ENCODE measurements around the gene ZNF718. TPM values are rescaled to one million over a fixed set of nuclear protein-coding genes. Genes with fewer than 3 reads are reported as not detected.
A peak's percentile ranks its signal among the peaks of the same experiment; 100 is the strongest.

The ZNF718 gene
- total and polyA plus RNA-seq, 8 donors: 0.58 to 18.2 (median 2.1) TPM

GRCh38 chr4:99863-100262 is 24.4 kb upstream of the ZNF718 start:
- peaks cover 34 to 99% (median 88%) of the 10 kb centered on the region in 4 donors for H3K9me3 ChIP-seq
- H3K4me1 ChIP-seq: no peaks in the 10 kb centered on the region
- H3K27ac ChIP-seq: no peak overlapping the region
- no peak overlapping the region for H3K4me3 ChIP-seq
- intact Hi-C loops (cut with DNase I; ENCODE audit: low total_unique reads): no loop called here
- no peak for DNase-seq
- TF ChIP-seq EP300 (IDR thresholded peaks at IDR 0.05): no peak
- TF ChIP-seq POLR2AphosphoS5 (IDR thresholded peaks at IDR 0.05): no peak
- TF ChIP-seq CTCF (IDR thresholded peaks at IDR 0.05): no peak
- TF ChIP-seq POLR2A (IDR thresholded peaks at IDR 0.05): no peak
- WGBS, 5 donors: 84 to 90% (median 85%) methylated on average over 5 of the region's 5 CpGs
- peaks cover 0 to 5% (median 0%) of the 10 kb centered on the region in 4 donors for H3K36me3 ChIP-seq
- H3K27me3 ChIP-seq: no peaks in the 10 kb centered on the region

GRCh38 chr4:107083-107443 is 17.2 kb upstream of the ZNF718 start:
- intact Hi-C loops (cut with DNase I; ENCODE audit: low total_unique reads): no loop called here

GRCh38 chr4:107444-108429 is 16.6 kb upstream of the ZNF718 start:
- peaks cover 14 to 57% (median 45%) of the 10 kb centered on the region in 3 donors for H3K27me3 ChIP-seq
- intact Hi-C loops (cut with DNase I; ENCODE audit: low total_unique reads): no loop called here
- peaks cover 19 to 99% (median 85%) of the 10 kb centered on the region in 4 donors for H3K9me3 ChIP-seq
- peak overlapping the region; percentile 31 to 40 (median 36) for H3K4me3 ChIP-seq
- no peak overlapping the region for H3K27ac ChIP-seq
- H3K4me1 ChIP-seq: peaks cover 0 to 15% (median 5%) of the 10 kb centered on the region in 4 donors
- WGBS, 5 donors: 7 to 13% (median 11%) methylated on average over 34 to 91 of the region's 91 CpGs
- peaks cover 0 to 17% (median 0%) of the 10 kb centered on the region in 4 donors for H3K36me3 ChIP-seq
- TF ChIP-seq CTCF (IDR thresholded peaks at IDR 0.05): no peak
- TF ChIP-seq POLR2AphosphoS5 (IDR thresholded peaks at IDR 0.05): no peak
- TF ChIP-seq POLR2A (IDR thresholded peaks at IDR 0.05): no peak
- no peak for TF ChIP-seq EP300 (IDR thresholded peaks at IDR 0.05)
- DNase-seq: peak in 1 of 2 donors; percentile 32

More at GRCh38 chr4:107083-107443, 17.2 kb upstream of the ZNF718 start:
- Histone ChIP-seq H3K9me3 (peaks cover 21 to 99% (median 85%) of the 10 kb centered on the region in 4 donors), H3K27me3 (peaks cover 14 to 56% (median 45%) of the 10 kb centered on the region in 3 donors), H3K27ac (no peak overlapping the region), H3K4me3 (peak overlapping the region; percentile 31 to 40 (median 36)), H3K36me3 (peaks cover 0 to 17% (median 0%) of the 10 kb centered on the region in 4 donors), H3K4me1 (peaks cover 0 to 15% (median 5%) of the 10 kb centered on the region in 4 donors)
- TF ChIP-seq EP300 (IDR thresholded peaks at IDR 0.05) (no peak), CTCF (IDR thresholded peaks at IDR 0.05) (no peak), POLR2A (IDR thresholded peaks at IDR 0.05) (no peak), POLR2AphosphoS5 (IDR thresholded peaks at IDR 0.05) (no peak)
- no peak for DNase-seq
- 15 to 39% (median 20%) methylated on average over 8 to 33 of the region's 33 CpGs for WGBS, 5 donors

GRCh38 chr4:112771-113170 is 11.5 kb upstream of the ZNF718 start:
- peaks cover 4 to 63% (median 51%) of the 10 kb centered on the region in 4 donors for H3K9me3 ChIP-seq
- intact Hi-C loops (cut with DNase I; ENCODE audit: low total_unique reads): no loop called here
- no peak overlapping the region for H3K4me3 ChIP-seq
- peaks cover 0 to 6% (median 2%) of the 10 kb centered on the region in 4 donors for H3K4me1 ChIP-seq
- 47 to 79% (median 68%) methylated on average over 1 of the region's 1 CpG for WGBS, 5 donors
- H3K27me3 ChIP-seq: peaks cover 6 to 32% (median 20%) of the 10 kb centered on the region in 3 donors
- no peak for DNase-seq
- H3K36me3 ChIP-seq: peaks cover 0 to 8% (median 0%) of the 10 kb centered on the region in 4 donors
- no peak overlapping the region for H3K27ac ChIP-seq
- no peak for TF ChIP-seq POLR2A (IDR thresholded peaks at IDR 0.05)
- TF ChIP-seq POLR2AphosphoS5 (IDR thresholded peaks at IDR 0.05): no peak
- TF ChIP-seq CTCF (IDR thresholded peaks at IDR 0.05): no peak
- no peak for TF ChIP-seq EP300 (IDR thresholded peaks at IDR 0.05)
